Measurements from ENCODE around the gene MYO18A. TPM values are rescaled to one million over a fixed set of nuclear protein-coding genes. Genes with fewer than 3 reads are reported as not detected.
A peak's percentile ranks its signal among the peaks of the same experiment; 100 is the strongest.

Gene MYO18A
- total RNA-seq, 4 donors from 2014 or later, result 112 to 191 (median 136) TPM

DNA sequence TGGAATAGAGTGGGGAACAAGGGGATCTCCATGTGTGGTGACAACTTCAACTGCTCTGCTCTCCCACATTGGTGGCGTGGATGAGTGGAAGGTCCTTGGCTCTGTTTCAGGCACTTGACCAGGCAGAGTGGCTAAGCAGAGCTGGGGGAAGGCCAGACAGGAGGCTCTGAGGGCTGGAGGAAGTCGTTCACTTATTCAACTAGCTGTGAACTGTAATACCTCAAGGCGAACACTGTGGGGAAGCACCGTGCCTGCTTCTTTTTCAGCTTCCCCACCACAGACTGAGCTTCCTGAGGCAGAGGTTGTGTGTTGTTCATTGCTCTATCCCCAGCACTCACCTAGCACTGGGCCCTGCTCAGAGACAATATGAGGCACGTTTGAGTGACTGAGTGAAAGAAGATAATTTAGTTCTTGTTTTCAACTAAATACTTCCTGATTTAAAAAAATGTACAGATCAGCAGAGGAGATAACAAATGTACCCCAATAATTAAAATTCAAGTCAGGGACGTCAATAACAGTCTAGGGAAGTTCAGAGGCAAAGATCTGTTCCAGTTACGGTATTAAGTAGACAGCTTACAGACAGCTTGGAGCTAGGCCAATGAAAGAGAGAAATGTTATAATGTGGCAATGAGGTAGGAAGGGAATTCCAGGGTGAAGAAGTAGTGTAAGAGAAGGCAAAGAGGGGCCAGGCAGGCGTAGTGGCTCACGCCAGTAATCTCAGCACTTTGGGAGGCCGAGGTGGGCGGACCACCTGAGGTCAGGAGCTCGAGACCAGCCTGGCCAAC is 34.7 kb downstream of the MYO18A start:
- intact Hi-C loops (cut with DNase I; ENCODE audit: low total_unique reads), result loop anchor here (5.0 kb wide), 1 partner anchor 147 kb away; the partner anchor contains the start of gene NUFIP2
- Histone ChIP-seq H3K4me3 (no peak overlapping the region), H3K27ac (peak overlapping the region in 2 of 4 donors; percentile 21 to 42), H3K36me3 (no peaks in the 10 kb centered on the region), H3K9me3 (no peaks in the 10 kb centered on the region), H3K27me3 (no peaks in the 10 kb centered on the region), H3K4me1 (peaks cover 18 to 42% (median 31%) of the 10 kb centered on the region in 4 donors)
- DNase-seq, result peak; percentile 71
- WGBS, 2 donors (ENCODE audit: low coverage in 1 of 2), result 38 to 45% methylated on average over 5 to 12 of the region's 12 CpGs
- TF ChIP-seq POLR2A (IDR thresholded peaks at IDR 0.05) (no peak), CTCF (IDR thresholded peaks at IDR 0.05) (peak; percentile 59 to 74 (median 63)), POLR2AphosphoS5 (IDR thresholded peaks at IDR 0.05) (no peak)
- in situ Hi-C loops (cut with MboI; ENCODE audit: low pct_ligation_motif_present in 1 of 4, low pct_unique_long_range_greater_than_20kb in 1 of 4, low sequenced_read_pairs in 3 of 4), result loop anchor here in 3 of 4 donors (10.0 to 25.0 kb wide), 3 partner anchors 59 to 142 kb away; partner anchors contain the start of gene NUFIP2 (in 1 of the 3)

DNA sequence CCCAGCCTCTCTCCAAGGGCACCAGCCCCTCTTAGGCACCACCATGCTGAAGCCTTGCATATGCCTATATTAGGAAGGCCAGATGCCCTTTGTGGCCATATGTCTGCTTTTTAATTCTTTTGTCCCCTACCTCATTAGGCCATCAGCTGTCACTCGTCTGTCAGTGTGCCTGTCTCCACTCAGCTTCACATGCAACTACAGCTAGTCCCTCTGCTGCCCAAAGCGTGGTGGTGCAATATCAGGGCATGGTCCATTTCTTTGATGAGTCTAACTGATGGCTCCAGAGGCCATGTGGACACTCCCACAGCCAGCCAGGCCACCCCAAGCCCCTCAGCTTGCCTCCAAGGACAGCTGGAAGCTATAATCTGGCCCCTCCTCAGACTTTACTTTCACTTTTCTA is 36.3 kb downstream of the MYO18A start:
- H3K9me3 ChIP-seq, result no peaks in the 10 kb centered on the region
- no peaks in the 10 kb centered on the region for H3K36me3 ChIP-seq
- no peak for DNase-seq
- no peaks in the 10 kb centered on the region for H3K27me3 ChIP-seq
- H3K4me1 ChIP-seq, result peaks cover 16 to 43% (median 31%) of the 10 kb centered on the region in 4 donors
- intact Hi-C loops (cut with DNase I; ENCODE audit: low total_unique reads), result loop anchor here (5.0 kb wide), 1 partner anchor 413 kb away; no protein-coding TSS in a partner anchor
- H3K27ac ChIP-seq, result no peak overlapping the region
- in situ Hi-C loops (cut with MboI; ENCODE audit: low pct_ligation_motif_present in 1 of 4, low pct_unique_long_range_greater_than_20kb in 1 of 4, low sequenced_read_pairs in 3 of 4), result loop anchor here in 3 of 4 donors (10.0 to 25.0 kb wide), 3 partner anchors 61 to 143 kb away; partner anchors contain the start of gene NUFIP2 (in 1 of the 3)
- WGBS, 2 donors (ENCODE audit: low coverage in 1 of 2), result 72% methylated on average over 2 of the region's 2 CpGs; no CpG with 5 or more reads in 1 of the 2 donors
- H3K4me3 ChIP-seq, result no peak overlapping the region
- TF ChIP-seq EP300 (IDR thresholded peaks at IDR 0.05; ENCODE audit: low read depth), result no peak
- TF ChIP-seq CTCF (IDR thresholded peaks at IDR 0.05), result peak in 4 of 5 experiments; percentile 5 to 28 (median 14)
- no peak for TF ChIP-seq POLR2AphosphoS5 (IDR thresholded peaks at IDR 0.05)
- no peak for TF ChIP-seq POLR2A (IDR thresholded peaks at IDR 0.05)

- peak overlapping the region in 1 of 4 donors; percentile 42 for H3K4me3 ChIP-seq
- no peak for DNase-seq
- intact Hi-C loops (cut with DNase I; ENCODE audit: low total_unique reads), result loop anchor here (5.0 kb wide), 1 partner anchor 416 kb away; no protein-coding TSS in a partner anchor
- no peaks in the 10 kb centered on the region for H3K27me3 ChIP-seq
- H3K36me3 ChIP-seq, result no peaks in the 10 kb centered on the region
- TF ChIP-seq CTCF (IDR thresholded peaks at IDR 0.05) (no peak), POLR2A (IDR thresholded peaks at IDR 0.05) (no peak), EP300 (IDR thresholded peaks at IDR 0.05; ENCODE audit: low read depth) (no peak), POLR2AphosphoS5 (IDR thresholded peaks at IDR 0.05) (no peak)
- no peaks in the 10 kb centered on the region for H3K9me3 ChIP-seq
- H3K4me1 ChIP-seq, result peaks cover 18 to 50% (median 28%) of the 10 kb centered on the region in 4 donors
- WGBS, 2 donors (ENCODE audit: low coverage in 1 of 2), result 57% methylated on average over 4 of the region's 4 CpGs; no CpG with 5 or more reads in 1 of the 2 donors
- peak overlapping the region; percentile 78 to 89 (median 81) for H3K27ac ChIP-seq
- in situ Hi-C loops (cut with MboI; ENCODE audit: low pct_ligation_motif_present in 1 of 4, low pct_unique_long_range_greater_than_20kb in 1 of 4, low sequenced_read_pairs in 3 of 4), result loop anchor here in 3 of 4 donors (10.0 to 25.0 kb wide), 3 partner anchors 63 to 146 kb away; partner anchors contain the start of gene NUFIP2 (in 1 of the 3)
These were observed 38.7 kb downstream of the MYO18A start for GRCh38 chr17:29141514-29141876.
